ENCODE data around the gene PALLD. TPM values are rescaled to one million over a fixed set of nuclear protein-coding genes. Genes with fewer than 3 reads are reported as not detected.

PALLD gene
- total and polyA plus RNA-seq, 2 of the 13 experiments (the other 11 are each of a cell fraction or from before 2014, with no cell fraction given) = 0.50 to 1.5 TPM

GRCh38 chr4:168636506-168637196 is 139.8 kb downstream of the PALLD start:
- H3K4me2 ChIP-seq (ENCODE audit: low read depth, low read length) = no peak overlapping the region
- no peaks in the 10 kb centered on the region for H3K36me3 ChIP-seq (replicated peaks in 1 of 2; ENCODE audit: control insufficient read depth in 1 of 2, insufficient read depth in 2 of 2, low read length in 2 of 2)
- H2AFZ ChIP-seq (ENCODE audit: low read length) = no peak overlapping the region
- H3K27ac ChIP-seq (ENCODE audit: extremely low read length, insufficient read depth, low read length) = no peak overlapping the region
- peaks cover 0 to 13% of the 10 kb centered on the region in 2 experiments; a peak in 3 of 5 replicates for H3K27me3 ChIP-seq (ENCODE audit: control insufficient read depth in 1 of 2, insufficient read depth in 2 of 2, low read length in 2 of 2)
- no TSS peak for BruUV-seq (replicated peaks)
- FAIRE-seq (no peak), DNase-seq (ENCODE audit: low spot score) (no peak), ATAC-seq (no peak)
- H3K9ac ChIP-seq (ENCODE audit: insufficient read depth, low read depth, low read length) = no peak overlapping the region
- ChIA-PET POLR2A (no interaction called here), CTCF (ENCODE audit: low intra/inter-chr PET ratio, low total read pairs) (no interaction called here)
- intact Hi-C loops (cut with micrococcal nuclease; ENCODE audit: unreplicated experiment) (no loop called here), in situ Hi-C loops (cut with HindIII; ENCODE audit: extremely low pct_ligation_motif_present, low pct_unique_long_range_greater_than_20kb) (no loop called here)
- TF ChIP-seq TRIM22 (IDR thresholded peaks at IDR 0.05) (no peak), KAT7 (CRISPR knock-in tag; IDR thresholded peaks at IDR 0.05; ENCODE audit: borderline replicate concordance) (no peak), PAWR (CRISPR knock-in tag; IDR thresholded peaks at IDR 0.05; ENCODE audit: borderline replicate concordance) (no peak), ZNF781 (CRISPR knock-in tag; IDR thresholded peaks at IDR 0.05; ENCODE audit: borderline replicate concordance, not compliant biosample characterization) (no peak), RNF219 (CRISPR knock-in tag; IDR thresholded peaks at IDR 0.05) (no peak), ZNF230 (CRISPR knock-in tag; IDR thresholded peaks at IDR 0.05) (no peak)
- H3K79me2 ChIP-seq (ENCODE audit: insufficient read depth, low read length) = no peaks in the 10 kb centered on the region
- H4K20me1 ChIP-seq (ENCODE audit: insufficient read depth, low read length) = no peaks in the 10 kb centered on the region
- 29% methylated on average over 3 of the region's 3 CpGs for WGBS (ENCODE audit: low lambda C conversion rate)
- 0 out of 2 replicates have a peak, but pooled peaks cover 3% of the 10 kb centered on the region for H3K4me1 ChIP-seq (ENCODE audit: insufficient read depth, low read length)
- no peak overlapping the region for H3K4me3 ChIP-seq (replicated peaks in 1 of 3; ENCODE audit: insufficient read depth in 1 of 3, low read depth in 2 of 3, low read length in 3 of 3)
- H3K9me3 ChIP-seq (ENCODE audit: low read length) = no peaks in the 10 kb centered on the region
